B cell (primary cell): ENCODE measurements around the gene MAP4K1. TPM values are rescaled to one million over a fixed set of nuclear protein-coding genes. Genes with fewer than 3 reads are reported as not detected.

ENCODE experiments used
- ATAC-seq: fragments of 200-7000 bp; cut with Tn5 transposase; one replicate; pipeline ENCODE4 v1.10.0; 2021; ENCODE audit warnings: low read depth, mild to moderate bottlenecking, moderate number of reproducible peaks, moderate library complexity
- CTCF ChIA-PET: fragments of 350-600 bp; sonication (Branson Sonifier 250); formaldehyde crosslinking; loops from one replicate; lab custom pipeline; 2021; ENCODE audit warnings: antibody characterized with exemption, inconsistent platforms; lab: Charles Lee
- POLR2A ChIA-PET: fragments of 350-600 bp; sonication (Branson Sonifier 250); formaldehyde crosslinking; loops from one replicate; lab custom pipeline; 2021; ENCODE audit warnings: antibody characterized with exemption; lab: Charles Lee
- DNase-seq: peaks from one replicate; pipeline ENCODE4 v3.0.0; 2013
- H2AFZ ChIP-seq: 2 replicates; pipeline ENCODE4 v1.6.1; 2012; ENCODE audit warnings: mild to moderate bottlenecking, low read depth, low read length; ENCODE audit not compliant: insufficient read depth, poor library complexity, severe bottlenecking
- H3K27ac ChIP-seq, 2 donors: 1 replicate in 1 of 2; 2 replicates in 1 of 2; pipeline ENCODE4 v1.5.1; 2012 to 2013; ENCODE audit warnings: low read length in 2 of 2, mild to moderate bottlenecking in 2 of 2, moderate library complexity in 1 of 2
- H3K27me3 ChIP-seq, 4 experiments: fragments of 200-600 bp in 1 of 4; sonication (generic) in 1 of 4; replicated peaks in 1 of 4; 1 replicate in 2 of 4; 2 replicates in 2 of 4; pipeline versions ENCODE4 v1.6.1 to v1.7.0; 2013 to 2016; ENCODE audit warnings: low read length in 3 of 4, mild to moderate bottlenecking in 2 of 4, mixed read lengths in 1 of 4, moderate library complexity in 1 of 4; ENCODE audit not compliant: insufficient read depth in 4 of 4, control insufficient read depth in 3 of 4; ENCODE audit errors: control extremely low read depth in 1 of 4
- H3K36me3 ChIP-seq, 2 experiments: replicated peaks in 1 of 2; 1 replicate in 1 of 2; 2 replicates in 1 of 2; pipeline versions ENCODE4 v1.6.1 to v1.7.1; 2013; ENCODE audit warnings: low read length in 1 of 2; ENCODE audit not compliant: insufficient read depth in 2 of 2, control insufficient read depth in 1 of 2; ENCODE audit errors: control extremely low read depth in 1 of 2, extremely low read depth in 1 of 2
- H3K4me1 ChIP-seq, 2 donors: fragments of 200-600 bp in 1 of 2; sonication (generic) in 1 of 2; 1 replicate in 1 of 2; 2 replicates in 1 of 2; pipeline versions ENCODE4 v1.5.1 to v1.6.1; 2013 to 2017; ENCODE audit warnings: low read length in 2 of 2; ENCODE audit not compliant: control insufficient read depth in 2 of 2, insufficient read depth in 2 of 2
- H3K4me2 ChIP-seq: replicated peaks from 2 replicates; pipeline ENCODE3; 2012; ENCODE audit warnings: mild to moderate bottlenecking, low read depth, low read length; ENCODE audit not compliant: poor library complexity, severe bottlenecking
- H3K4me3 ChIP-seq, 5 experiments: fragments of 200-600 bp in 1 of 5; sonication (generic) in 1 of 5; 1 replicate in 3 of 5; 2 replicates in 2 of 5; pipeline versions ENCODE4 v1.5.1 to v1.7.0; 2011 to 2016; ENCODE audit warnings: low read length in 4 of 5, mild to moderate bottlenecking in 4 of 5, low read depth in 2 of 5, control low read depth in 1 of 5, moderate library complexity in 1 of 5; ENCODE audit not compliant: insufficient read depth in 1 of 5; ENCODE audit errors: control extremely low read depth in 1 of 5, extremely low read depth in 1 of 5
- H3K79me2 ChIP-seq: fragments of 200-600 bp; sonication (generic); one replicate; pipeline ENCODE4 v1.6.0; 2016; ENCODE audit warnings: low read length; ENCODE audit not compliant: control insufficient read depth, insufficient read depth
- H3K9ac ChIP-seq: fragments of 200-600 bp; sonication (generic); 2 replicates; pipeline ENCODE4 v1.6.1; 2017; ENCODE audit warnings: mild to moderate bottlenecking, low read length, moderate library complexity
- H3K9me3 ChIP-seq, 3 donors: one replicate each; pipeline versions ENCODE4 v1.6.1 to v1.7.1; 2013; ENCODE audit warnings: low read length in 2 of 3; ENCODE audit not compliant: control insufficient read depth in 2 of 3, insufficient read depth in 1 of 3; ENCODE audit errors: control extremely low read depth in 1 of 3
- H4K20me1 ChIP-seq: 2 replicates; pipeline ENCODE4 v1.6.0; 2012; ENCODE audit warnings: mild to moderate bottlenecking, low read length; ENCODE audit not compliant: insufficient read depth, control insufficient read depth, poor library complexity, severe bottlenecking
- H3K27ac Mint-ChIP-seq: one replicate; pipeline ENCODE4 v1.8.0; 2021; ENCODE audit warnings: mixed read lengths
- H3K27me3 Mint-ChIP-seq: one replicate; pipeline ENCODE4 v1.8.0; 2021; ENCODE audit warnings: mixed read lengths
- H3K4me1 Mint-ChIP-seq: one replicate; pipeline ENCODE4 v1.8.0; 2021; ENCODE audit warnings: mixed read lengths
- H3K4me3 Mint-ChIP-seq: one replicate; pipeline ENCODE4 v1.8.0; 2021; ENCODE audit warnings: mixed read lengths
- H3K9me3 Mint-ChIP-seq: one replicate; pipeline ENCODE4 v1.8.0; 2022; ENCODE audit warnings: mixed read lengths; ENCODE audit not compliant: insufficient read depth
- EZH2 ChIP-seq: IDR thresholded peaks from 2 replicates; pipeline ENCODE4 v1.6.1; 2012; ENCODE audit warnings: borderline replicate concordance, low read depth, mild to moderate bottlenecking, moderate library complexity, low read length; ENCODE audit not compliant: insufficient read depth, poor library complexity, severe bottlenecking
- WGBS: methylation state at CpG from one replicate; pipeline ENCODE4 v1.1.5; 2013; ENCODE audit warnings: missing lambda C conversion rate; ENCODE audit not compliant: insufficient coverage; 5-methylcytosine and 5-hydroxymethylcytosine counted together
- intact Hi-C: fragments of 100-400 bp; cut with micrococcal nuclease; formaldehyde crosslinking; loops from one replicate; pipeline ENCODE4 v1.10.0; 2022
- polyA plus RNA-seq: library from polyadenylated mRNA; depleted of rRNA; stranded (reverse); fragments of >200 nt; gene quantifications from 2 replicates; pipeline ENCODE4 v1.2.3, GENCODE V29; 2012
- total RNA-seq, 2 donors: library from RNA; stranded (reverse); fragments of 120-200 nt in 1 of 2; gene quantifications; 1 replicate in 1 of 2; 2 replicates in 1 of 2; pipeline versions ENCODE4 v1.2.3 to v1.2.4, GENCODE V29; 2013 to 2022
- TF ChIP-seq, protein P1 (sequence below): fragments of 200-600 bp; IDR thresholded peaks from one replicate; pipeline ENCODE4 v1.8.0; 2022; ENCODE audit warnings: antibody characterized with exemption, mild to moderate bottlenecking

The MAP4K1 gene
- total and polyA plus RNA-seq, 2 donors (not counting 1 experiment from before 2014, with no cell fraction given): 291 to 415 TPM

DNA sequence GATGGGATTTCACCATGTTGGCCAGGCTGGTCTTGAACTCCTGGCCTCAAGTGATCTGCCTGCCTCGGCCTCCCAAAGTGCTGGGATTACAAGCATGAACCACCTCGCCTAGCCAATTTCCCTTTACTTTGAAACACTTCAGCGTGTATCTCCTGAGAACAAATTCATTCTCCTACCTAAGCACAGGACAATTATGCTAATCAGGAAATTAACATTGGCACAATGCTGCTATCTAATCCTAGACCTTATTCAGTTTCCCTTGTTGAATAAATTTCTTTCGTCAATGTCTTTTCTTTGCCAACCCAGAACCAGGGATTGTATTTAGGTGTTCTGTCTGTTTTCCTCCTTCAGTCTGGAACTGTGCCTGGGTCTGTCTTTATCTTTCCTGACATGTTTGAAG lies 67.8 kb downstream of the MAP4K1 start:
- TF ChIP-seq EZH2: no peak
- TF ChIP-seq, protein P1, sequence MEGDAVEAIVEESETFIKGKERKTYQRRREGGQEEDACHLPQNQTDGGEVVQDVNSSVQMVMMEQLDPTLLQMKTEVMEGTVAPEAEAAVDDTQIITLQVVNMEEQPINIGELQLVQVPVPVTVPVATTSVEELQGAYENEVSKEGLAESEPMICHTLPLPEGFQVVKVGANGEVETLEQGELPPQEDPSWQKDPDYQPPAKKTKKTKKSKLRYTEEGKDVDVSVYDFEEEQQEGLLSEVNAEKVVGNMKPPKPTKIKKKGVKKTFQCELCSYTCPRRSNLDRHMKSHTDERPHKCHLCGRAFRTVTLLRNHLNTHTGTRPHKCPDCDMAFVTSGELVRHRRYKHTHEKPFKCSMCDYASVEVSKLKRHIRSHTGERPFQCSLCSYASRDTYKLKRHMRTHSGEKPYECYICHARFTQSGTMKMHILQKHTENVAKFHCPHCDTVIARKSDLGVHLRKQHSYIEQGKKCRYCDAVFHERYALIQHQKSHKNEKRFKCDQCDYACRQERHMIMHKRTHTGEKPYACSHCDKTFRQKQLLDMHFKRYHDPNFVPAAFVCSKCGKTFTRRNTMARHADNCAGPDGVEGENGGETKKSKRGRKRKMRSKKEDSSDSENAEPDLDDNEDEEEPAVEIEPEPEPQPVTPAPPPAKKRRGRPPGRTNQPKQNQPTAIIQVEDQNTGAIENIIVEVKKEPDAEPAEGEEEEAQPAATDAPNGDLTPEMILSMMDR: no peak
- no peaks in the 10 kb centered on the region for H3K36me3 ChIP-seq
- Mint-ChIP-seq H3K27ac (peak overlapping the region; percentile 12), H3K4me3 (no peak overlapping the region), H3K9me3 (no peaks in the 10 kb centered on the region), H3K27me3 (no peaks in the 10 kb centered on the region), H3K4me1 (peaks cover 18% of the 10 kb centered on the region)
- ATAC-seq (no peak), DNase-seq (no peak)
- no peaks in the 10 kb centered on the region for H3K27me3 ChIP-seq
- H3K4me1 ChIP-seq: peaks cover 9 to 21% of the 10 kb centered on the region in 2 donors
- H3K4me3 ChIP-seq: no peak overlapping the region
- no peaks in the 10 kb centered on the region for H3K9me3 ChIP-seq
- H3K27ac ChIP-seq: no peak overlapping the region
- no peaks in the 10 kb centered on the region for H4K20me1 ChIP-seq
- intact Hi-C loops: no loop called here
- whole genome bisulfite sequencing: 95% methylated on average over 3 of the region's 4 CpGs
- H3K9ac ChIP-seq: no peak overlapping the region
- ChIA-PET POLR2A (no interaction called here), CTCF (interaction anchor here (0.6 kb wide), 1 partner anchor 72 kb away, joined by 5 read pairs; no protein-coding TSS in a partner anchor)
- H2AFZ ChIP-seq: no peak overlapping the region
- H3K79me2 ChIP-seq: no peaks in the 10 kb centered on the region
- H3K4me2 ChIP-seq: no peak overlapping the region

DNA sequence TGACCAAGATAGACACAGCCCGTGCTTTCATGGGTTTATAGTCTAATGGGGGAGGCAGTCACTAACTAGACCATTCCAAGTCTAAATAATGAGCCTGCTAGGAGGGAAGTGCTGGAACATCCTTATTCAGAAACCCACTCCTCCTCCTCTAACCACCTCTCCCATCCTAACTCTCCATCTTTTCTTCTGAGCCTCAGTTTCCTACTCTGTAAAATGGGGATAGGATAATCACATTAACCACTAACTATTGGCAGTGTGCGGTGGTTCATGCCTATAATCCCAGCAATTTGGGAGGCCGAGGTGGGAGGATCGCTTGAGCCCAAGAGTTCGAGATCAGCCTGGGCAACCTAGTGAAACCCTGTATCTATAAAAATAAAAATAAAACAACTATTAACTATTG lies 68.7 kb downstream of the MAP4K1 start:
- POLR2A ChIA-PET: interaction anchor here (0.7 kb wide), 1 partner anchor 1704 kb away, joined by 5 read pairs; no protein-coding TSS in a partner anchor
- ATAC-seq (no peak), DNase-seq (no peak)
- TF ChIP-seq, protein P1: no peak
- TF ChIP-seq EZH2: no peak
- CTCF ChIA-PET: interaction anchor here (0.6 kb wide), 1 partner anchor 72 kb away, joined by 5 read pairs; no protein-coding TSS in a partner anchor
- H4K20me1 ChIP-seq: no peaks in the 10 kb centered on the region
- no peaks in the 10 kb centered on the region for H3K36me3 ChIP-seq
- Mint-ChIP-seq H3K4me3 (no peak overlapping the region), H3K4me1 (peaks cover 25% of the 10 kb centered on the region), H3K27me3 (no peaks in the 10 kb centered on the region), H3K9me3 (no peaks in the 10 kb centered on the region), H3K27ac (no peak overlapping the region)
- no peak overlapping the region for H3K4me3 ChIP-seq
- H2AFZ ChIP-seq: no peak overlapping the region
- intact Hi-C loops: no loop called here
- no peaks in the 10 kb centered on the region for H3K79me2 ChIP-seq
- no peaks in the 10 kb centered on the region for H3K9me3 ChIP-seq
- no peak overlapping the region for H3K4me2 ChIP-seq
- H3K4me1 ChIP-seq: peaks cover 14 to 30% of the 10 kb centered on the region in 2 donors
- H3K27me3 ChIP-seq: no peaks in the 10 kb centered on the region
- no peak overlapping the region for H3K9ac ChIP-seq
- WGBS: no CpG with 5 or more reads among the region's 5 CpGs
- H3K27ac ChIP-seq: no peak overlapping the region
